Erythroblast (primary cell): ENCODE results near the gene GLS2.
A peak's percentile ranks its signal among the peaks of the same experiment; 100 is the strongest.

Experiments used
- GATA1 ChIP-seq: IDR thresholded peaks from 2 replicates; pipeline ENCODE4 v1.6.1; 2011; ENCODE audit warnings: low read depth, mild to moderate bottlenecking, control low read depth, low read length, moderate library complexity
- POLR2A ChIP-seq: IDR thresholded peaks from 2 replicates; pipeline ENCODE4 v1.6.1; 2011; ENCODE audit warnings: mild to moderate bottlenecking, low read length

DNA sequence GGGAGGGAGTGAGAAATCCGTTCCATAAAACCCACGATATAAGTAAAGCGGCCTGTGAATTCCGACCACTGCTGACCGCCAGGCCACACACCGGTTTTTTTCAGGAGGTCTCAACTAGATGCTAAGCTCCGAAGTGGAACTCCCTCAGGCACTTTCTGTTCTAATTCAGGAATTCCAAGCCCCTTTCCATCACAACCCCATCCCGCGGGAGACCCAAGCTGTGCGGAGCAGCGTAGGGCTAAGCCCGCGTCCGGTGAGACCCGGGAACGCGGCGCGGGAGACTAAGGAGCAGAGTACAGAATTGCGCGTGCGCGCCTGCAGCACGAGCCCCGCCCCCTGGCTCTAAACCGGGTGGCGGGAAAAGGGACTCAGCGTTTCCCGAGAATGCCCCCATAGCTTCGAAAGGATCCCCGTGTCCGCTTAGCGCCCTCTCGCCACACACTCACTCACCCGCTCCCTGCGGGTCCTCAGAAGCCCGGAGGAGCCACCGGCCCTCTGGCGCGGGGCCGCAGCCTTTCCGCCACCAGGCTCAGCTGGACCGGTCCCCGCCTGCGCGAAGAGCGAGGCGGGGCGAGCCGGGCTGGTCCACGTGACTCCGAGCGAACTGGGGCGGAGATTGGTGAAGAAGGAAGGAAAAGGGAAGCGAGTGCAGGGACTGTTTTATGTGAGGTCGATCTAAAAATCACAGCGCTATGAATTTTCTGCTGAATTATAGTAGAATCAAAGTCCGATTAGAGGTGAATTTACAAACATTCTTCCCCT lies 38.9 kb downstream of the GLS2 start, which contains the start of gene TIMELESS:
- peak; percentile 95 for TF ChIP-seq POLR2A
- TF ChIP-seq GATA1: no peak
